Fibroblast of lung (primary cell): Measurements from ENCODE around the gene LGALS7B. TPM values are rescaled to one million over a fixed set of nuclear protein-coding genes. Genes with fewer than 3 reads are reported as not detected.

Experiments
- DNase-seq, 2 donors: peaks; one replicate each; pipeline versions ENCODE4 v3.0.0 to v3.0.0-alpha.2; 2010; ENCODE audit warnings: low read depth in 2 of 2
- H2AFZ ChIP-seq: 2 replicates; pipeline ENCODE4 v1.5.1; 2012; ENCODE audit warnings: low read length, control low read depth, inconsistent platforms
- H3K27ac ChIP-seq: 2 replicates; pipeline ENCODE4 v1.5.1; 2011; ENCODE audit warnings: low read length, control low read depth; ENCODE audit not compliant: insufficient read depth
- H3K27me3 ChIP-seq: 2 replicates; pipeline ENCODE4 v1.5.1; 2011; ENCODE audit warnings: mild to moderate bottlenecking, low read length; ENCODE audit not compliant: control insufficient read depth, insufficient read depth
- H3K36me3 ChIP-seq: 2 replicates; pipeline ENCODE4 v1.5.1; 2011; ENCODE audit warnings: low read length; ENCODE audit not compliant: control insufficient read depth, insufficient read depth
- H3K4me1 ChIP-seq: 2 replicates; pipeline ENCODE4 v1.5.1; 2011; ENCODE audit warnings: low read length; ENCODE audit not compliant: control insufficient read depth, insufficient read depth; ENCODE audit errors: extremely low read depth
- H3K4me2 ChIP-seq: 2 replicates; pipeline ENCODE4 v1.5.1; 2011; ENCODE audit warnings: low read length, control low read depth; ENCODE audit not compliant: insufficient read depth; ENCODE audit errors: extremely low read depth
- H3K4me3 ChIP-seq, 4 experiments: fragments of 200-600 bp in 1 of 4; sonication (generic) in 1 of 4; replicated peaks in 1 of 4; 2 replicates each; pipeline ENCODE4 v1.5.1; 2011 to 2016; ENCODE audit warnings: low read length in 4 of 4, low read depth in 3 of 4, mild to moderate bottlenecking in 3 of 4, control low read depth in 2 of 4, inconsistent platforms in 1 of 4, mixed read lengths in 1 of 4; ENCODE audit not compliant: insufficient read depth in 1 of 4; ENCODE audit errors: control extremely low read depth in 1 of 4
- H3K79me2 ChIP-seq: 2 replicates; pipeline ENCODE4 v1.5.1; 2012; ENCODE audit warnings: mild to moderate bottlenecking, low read length, inconsistent platforms; ENCODE audit not compliant: control insufficient read depth, insufficient read depth
- H3K9ac ChIP-seq: 2 replicates; pipeline ENCODE4 v1.5.1; 2011; ENCODE audit warnings: mild to moderate bottlenecking, low read length, control low read depth; ENCODE audit not compliant: insufficient read depth
- H3K9me3 ChIP-seq: 2 replicates; pipeline ENCODE4 v1.5.1; 2012; ENCODE audit warnings: low read depth, low read length; ENCODE audit not compliant: control insufficient read depth, insufficient read depth
- H4K20me1 ChIP-seq: 2 replicates; pipeline ENCODE4 v1.5.1; 2011; ENCODE audit warnings: low read length; ENCODE audit not compliant: control insufficient read depth, insufficient read depth; ENCODE audit errors: extremely low read depth
- EZH2 ChIP-seq: IDR thresholded peaks from 2 replicates; pipeline ENCODE4 v1.5.1; 2012; ENCODE audit warnings: low read length, control low read depth, mild to moderate bottlenecking; ENCODE audit errors: missing control alignments
- polyA plus RNA-seq, 2 donors: library from polyadenylated mRNA; depleted of rRNA in 1 of 2; stranded (reverse) in 1 of 2; unstranded in 1 of 2; fragments of >200 nt; gene quantifications; 2 replicates each; pipeline ENCODE4 v1.2.1, GENCODE V29; 2011 to 2012; ENCODE audit warnings: missing spikeins in 1 of 2
- total RNA-seq: library from RNA; depleted of rRNA; stranded (reverse); fragments of >200 nt; gene quantifications from 2 replicates; pipeline ENCODE4 v1.2.1, GENCODE V29; 2014
- TF ChIP-seq, protein P1 (sequence below), 2 donors: IDR thresholded peaks in 1 of 2; conservative IDR thresholded peaks in 1 of 2; 1 replicate in 1 of 2; 2 replicates in 1 of 2; pipeline ENCODE4 v1.5.1; 2011 to 2012; ENCODE audit warnings: low read length in 2 of 2, control low read depth in 1 of 2, inconsistent platforms in 1 of 2, low read depth in 1 of 2, mild to moderate bottlenecking in 1 of 2

LGALS7B gene
- total and polyA plus RNA-seq, 2 donors (not counting 1 experiment from before 2014, with no cell fraction given) = 0.28 TPM; not detected in 1

DNA sequence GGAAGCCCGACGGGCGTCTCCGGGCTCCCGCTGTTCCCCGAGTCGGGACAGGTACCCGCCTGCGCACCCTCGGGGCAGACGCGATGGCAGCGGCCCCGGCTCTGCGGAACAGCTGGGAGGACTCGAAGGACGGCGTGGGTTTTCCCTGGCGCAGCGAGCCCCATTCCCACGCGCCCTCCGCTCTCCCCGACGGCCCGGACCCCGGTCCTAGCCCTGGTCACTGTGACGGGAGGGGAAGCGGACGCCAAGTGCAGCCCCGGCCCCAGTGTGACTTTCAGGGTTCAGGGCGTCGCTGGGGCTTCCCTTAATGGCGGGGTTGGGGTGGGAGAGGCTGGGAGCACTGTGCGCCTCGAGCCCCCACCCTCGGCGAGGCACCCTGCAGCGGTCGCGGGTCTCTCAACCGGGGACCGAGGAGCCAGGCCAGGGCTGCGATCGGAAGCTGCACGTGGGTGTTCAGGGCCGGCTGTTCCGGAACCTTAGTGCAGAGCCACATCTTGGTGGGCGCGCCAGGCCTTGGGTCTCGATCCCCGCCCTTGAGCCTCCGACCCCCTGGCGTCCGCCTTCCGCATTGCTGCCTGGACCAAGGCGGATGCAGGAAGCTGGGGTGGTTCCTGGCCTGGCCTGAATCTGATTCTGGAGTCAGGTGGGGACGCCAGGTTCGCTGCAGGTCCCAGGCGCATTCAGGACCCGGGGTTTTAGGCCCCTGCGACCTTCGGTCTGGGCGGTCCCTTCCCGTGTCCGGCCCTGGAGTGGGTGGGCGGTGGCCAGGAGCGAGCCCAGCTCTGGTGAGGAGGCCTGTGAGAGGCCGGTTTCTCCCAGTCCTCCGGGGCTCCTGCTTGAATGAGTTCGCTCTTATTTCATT is 3.5 kb downstream of the LGALS7B start:
- no peak overlapping the region for H3K4me3 ChIP-seq
- peak in 1 of 2 donors; percentile 14 for DNase-seq

GRCh38 chr19:38793177-38793576 is 4.2 kb downstream of the LGALS7B start:
- DNase-seq = peak; percentile 29 to 50
- Histone ChIP-seq H4K20me1 (no peaks in the 10 kb centered on the region), H3K4me2 (no peak overlapping the region), H3K4me3 (no peak overlapping the region), H3K27me3 (no peaks in the 10 kb centered on the region), H2AFZ (no peak overlapping the region), H3K79me2 (no peaks in the 10 kb centered on the region), H3K4me1 (no peaks in the 10 kb centered on the region), H3K36me3 (no peaks in the 10 kb centered on the region), H3K27ac (no peak overlapping the region), H3K9me3 (no peaks in the 10 kb centered on the region), H3K9ac (no peak overlapping the region)
- TF ChIP-seq, protein P1, sequence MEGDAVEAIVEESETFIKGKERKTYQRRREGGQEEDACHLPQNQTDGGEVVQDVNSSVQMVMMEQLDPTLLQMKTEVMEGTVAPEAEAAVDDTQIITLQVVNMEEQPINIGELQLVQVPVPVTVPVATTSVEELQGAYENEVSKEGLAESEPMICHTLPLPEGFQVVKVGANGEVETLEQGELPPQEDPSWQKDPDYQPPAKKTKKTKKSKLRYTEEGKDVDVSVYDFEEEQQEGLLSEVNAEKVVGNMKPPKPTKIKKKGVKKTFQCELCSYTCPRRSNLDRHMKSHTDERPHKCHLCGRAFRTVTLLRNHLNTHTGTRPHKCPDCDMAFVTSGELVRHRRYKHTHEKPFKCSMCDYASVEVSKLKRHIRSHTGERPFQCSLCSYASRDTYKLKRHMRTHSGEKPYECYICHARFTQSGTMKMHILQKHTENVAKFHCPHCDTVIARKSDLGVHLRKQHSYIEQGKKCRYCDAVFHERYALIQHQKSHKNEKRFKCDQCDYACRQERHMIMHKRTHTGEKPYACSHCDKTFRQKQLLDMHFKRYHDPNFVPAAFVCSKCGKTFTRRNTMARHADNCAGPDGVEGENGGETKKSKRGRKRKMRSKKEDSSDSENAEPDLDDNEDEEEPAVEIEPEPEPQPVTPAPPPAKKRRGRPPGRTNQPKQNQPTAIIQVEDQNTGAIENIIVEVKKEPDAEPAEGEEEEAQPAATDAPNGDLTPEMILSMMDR (conservative IDR thresholded peaks at IDR 0.05 in 1 of 2, IDR thresholded peaks at IDR 0.05 in 1 of 2; ENCODE audit: low read depth in 1 of 2, low read length in 2 of 2) = no peak
- no peak for TF ChIP-seq EZH2

More for the DNA sequence above, 3.5 kb downstream of the LGALS7B start:
- no peaks in the 10 kb centered on the region for H3K9me3 ChIP-seq
- H4K20me1 ChIP-seq = no peaks in the 10 kb centered on the region
- no peak overlapping the region for H2AFZ ChIP-seq
- H3K27me3 ChIP-seq = no peaks in the 10 kb centered on the region
- TF ChIP-seq, protein P1 (conservative IDR thresholded peaks at IDR 0.05 in 1 of 2, IDR thresholded peaks at IDR 0.05 in 1 of 2; ENCODE audit: low read depth in 1 of 2, low read length in 2 of 2) = peak in 1 of 2 donors; percentile 41
- no peak for TF ChIP-seq EZH2
- no peak overlapping the region for H3K27ac ChIP-seq
- no peaks in the 10 kb centered on the region for H3K36me3 ChIP-seq
- no peaks in the 10 kb centered on the region for H3K79me2 ChIP-seq
- H3K9ac ChIP-seq = no peak overlapping the region
- no peaks in the 10 kb centered on the region for H3K4me1 ChIP-seq
- no peak overlapping the region for H3K4me2 ChIP-seq

DNA sequence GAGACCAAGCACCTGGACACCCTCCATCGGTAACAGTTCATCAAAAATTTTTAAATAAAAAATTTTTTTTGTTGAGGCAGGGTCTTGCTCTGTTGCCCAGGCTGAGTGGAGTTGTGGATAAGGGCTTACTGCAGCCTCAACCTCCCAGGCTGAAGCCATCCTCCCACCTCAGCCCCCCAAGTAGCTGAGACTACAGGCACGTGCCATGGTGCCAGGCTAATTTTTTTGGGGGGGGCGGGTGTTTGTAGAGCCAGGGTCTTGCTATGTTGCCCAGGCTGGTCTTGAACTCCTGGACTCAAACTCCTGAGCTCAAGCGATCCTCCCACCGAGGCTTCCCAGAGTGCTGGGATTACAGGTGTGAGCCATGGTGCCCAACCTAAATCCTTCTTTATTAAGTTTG is 4.7 kb downstream of the LGALS7B start:
- DNase-seq = no peak
- Histone ChIP-seq H3K27ac (no peak overlapping the region), H3K9me3 (no peaks in the 10 kb centered on the region), H2AFZ (no peak overlapping the region), H3K4me1 (no peaks in the 10 kb centered on the region), H4K20me1 (no peaks in the 10 kb centered on the region), H3K4me2 (no peak overlapping the region), H3K36me3 (no peaks in the 10 kb centered on the region), H3K9ac (no peak overlapping the region), H3K4me3 (no peak overlapping the region), H3K79me2 (no peaks in the 10 kb centered on the region), H3K27me3 (no peaks in the 10 kb centered on the region)
- TF ChIP-seq, protein P1 (conservative IDR thresholded peaks at IDR 0.05 in 1 of 2, IDR thresholded peaks at IDR 0.05 in 1 of 2; ENCODE audit: low read depth in 1 of 2, low read length in 2 of 2) = no peak
- no peak for TF ChIP-seq EZH2
